ENCODE measurements around the gene KLHL26.
A peak's percentile ranks its signal among the peaks of the same experiment; 100 is the strongest.
"Not testable (repeated sequence)": the region's sequence is repeated elsewhere in the genome, so short reads cannot be mapped to it uniquely, and the experiment has no call there.

The KLHL26 gene

GRCh38 chr19:18668252-18668631 is 31.4 kb downstream of the KLHL26 start:
- no peak for DNase-seq

GRCh38 chr19:18668744-18669523 is 32.1 kb downstream of the KLHL26 start:
- DNase-seq = no peak

GRCh38 chr19:18669524-18669817 is 32.6 kb downstream of the KLHL26 start:
- DNase-seq = no peak

GRCh38 chr19:18669883-18670282 is 33.1 kb downstream of the KLHL26 start:
- DNase-seq = no peak

- DNase-seq = no peak
These were observed 33.5 kb downstream of the KLHL26 start for GRCh38 chr19:18670312-18670711.

- DNase-seq = no peak
These were observed 34.6 kb downstream of the KLHL26 start for GRCh38 chr19:18671303-18672043.

GRCh38 chr19:18672044-18672451 is 35.2 kb downstream of the KLHL26 start:
- no peak for DNase-seq

- no peak for DNase-seq
These were observed 35.9 kb downstream of the KLHL26 start for GRCh38 chr19:18672606-18673337.

GRCh38 chr19:18674616-18675015 is 37.8 kb downstream of the KLHL26 start:
- DNase-seq = peak; percentile 92 to 95

GRCh38 chr19:18675779-18676178 is 39.0 kb downstream of the KLHL26 start:
- no peak for DNase-seq

GRCh38 chr19:18676692-18677091 is 39.9 kb downstream of the KLHL26 start:
- no peak for DNase-seq

- no peak for DNase-seq
These were observed 40.3 kb downstream of the KLHL26 start for GRCh38 chr19:18677156-18677555.

- not testable (repeated sequence) for DNase-seq
These were observed 43.3 kb downstream of the KLHL26 start for GRCh38 chr19:18680148-18680547.

- no peak for DNase-seq
These were observed 45.9 kb downstream of the KLHL26 start for GRCh38 chr19:18682807-18683108.

GRCh38 chr19:18683109-18683957 is 46.5 kb downstream of the KLHL26 start, which contains the start of gene CRTC1:
TSS of gene CRTC1 (plus strand) at chr19:18683680. CDS start at chr19:18683703, 23 bp downstream.
- DNase-seq = peak; percentile 63 to 87

GRCh38 chr19:18683958-18684641 is 47.3 kb downstream of the KLHL26 start:
- no peak for DNase-seq

GRCh38 chr19:18684642-18684993 is 47.8 kb downstream of the KLHL26 start:
- DNase-seq = no peak

- no peak for DNase-seq
These were observed 48.9 kb downstream of the KLHL26 start for GRCh38 chr19:18685597-18686190.

- no peak for DNase-seq
These were observed 51.1 kb downstream of the KLHL26 start for GRCh38 chr19:18687740-18688465.

- no peak for DNase-seq
These were observed 59.2 kb downstream of the KLHL26 start for GRCh38 chr19:18696023-18696422.

GRCh38 chr19:18697680-18698079 is 60.9 kb downstream of the KLHL26 start:
- peak in 1 of 2 experiments; percentile 49 for DNase-seq

Measured in NCI-H524 (cell line).